ENCODE data around the gene CACNA2D4. TPM values are rescaled to one million over a fixed set of nuclear protein-coding genes. Genes with fewer than 3 reads are reported as not detected.
A peak's percentile ranks its signal among the peaks of the same experiment; 100 is the strongest.

The CACNA2D4 gene
- total RNA-seq, 4 donors from 2014 or later, result 0.27 to 3.1 (median 0.92) TPM

- Histone ChIP-seq H3K4me1 (peaks cover 9 to 33% (median 9%) of the 10 kb centered on the region in 3 donors), H3K9me3 (no peaks in the 10 kb centered on the region), H3K27ac (no peak overlapping the region), H3K36me3 (no peaks in the 10 kb centered on the region), H3K27me3 (no peaks in the 10 kb centered on the region), H3K4me3 (no peak overlapping the region)
- no peak for TF ChIP-seq POLR2A (IDR thresholded peaks at IDR 0.05)
- no peak for TF ChIP-seq CTCF (IDR thresholded peaks at IDR 0.05)
- no peak for DNase-seq
- intact Hi-C loops (cut with DNase I), result loop anchor here (5.0 kb wide), 2 partner anchors 137 to 232 kb away; no protein-coding TSS in a partner anchor
- 65 to 80% methylated on average over 3 to 9 of the region's 12 CpGs for WGBS, 2 donors
These were observed 118.5 kb downstream of the CACNA2D4 start for GRCh38 chr12:1799882-1800400.

GRCh38 chr12:1799051-1799881 lies 119.2 kb downstream of the CACNA2D4 start:
- TF ChIP-seq CTCF (IDR thresholded peaks at IDR 0.05), result no peak
- no peak for TF ChIP-seq POLR2A (IDR thresholded peaks at IDR 0.05)
- WGBS, 2 donors, result 88 to 92% methylated on average over 8 to 14 of the region's 21 CpGs
- H3K9me3 ChIP-seq, result no peaks in the 10 kb centered on the region
- no peaks in the 10 kb centered on the region for H3K27me3 ChIP-seq
- intact Hi-C loops (cut with DNase I), result loop anchor here (5.0 kb wide), 2 partner anchors 138 to 233 kb away; no protein-coding TSS in a partner anchor
- no peak overlapping the region for H3K27ac ChIP-seq
- no peak for DNase-seq
- H3K4me1 ChIP-seq, result peaks cover 9 to 35% (median 9%) of the 10 kb centered on the region in 3 donors
- no peaks in the 10 kb centered on the region for H3K36me3 ChIP-seq
- no peak overlapping the region for H3K4me3 ChIP-seq

- no peak overlapping the region for H3K27ac ChIP-seq
- H3K4me3 ChIP-seq, result no peak overlapping the region
- 78 to 80% methylated on average over 2 to 5 of the region's 6 CpGs for WGBS, 2 donors
- DNase-seq, result no peak
- H3K36me3 ChIP-seq, result no peaks in the 10 kb centered on the region
- H3K9me3 ChIP-seq, result no peaks in the 10 kb centered on the region
- TF ChIP-seq POLR2A (IDR thresholded peaks at IDR 0.05), result no peak
- TF ChIP-seq CTCF (IDR thresholded peaks at IDR 0.05), result no peak
- intact Hi-C loops (cut with DNase I), result loop anchor here (5.0 kb wide), 2 partner anchors 139 to 234 kb away; no protein-coding TSS in a partner anchor
- no peaks in the 10 kb centered on the region for H3K27me3 ChIP-seq
- peaks cover 9 to 35% (median 9%) of the 10 kb centered on the region in 3 donors for H3K4me1 ChIP-seq
These were observed 119.8 kb downstream of the CACNA2D4 start for GRCh38 chr12:1798641-1799020.

GRCh38 chr12:1797991-1798640 lies 120.3 kb downstream of the CACNA2D4 start:
- peaks cover 9 to 35% (median 9%) of the 10 kb centered on the region in 3 donors for H3K4me1 ChIP-seq
- no peak for TF ChIP-seq CTCF (IDR thresholded peaks at IDR 0.05)
- TF ChIP-seq POLR2A (IDR thresholded peaks at IDR 0.05), result no peak
- intact Hi-C loops (cut with DNase I), result loop anchor here (5.0 kb wide), 2 partner anchors 139 to 234 kb away; no protein-coding TSS in a partner anchor
- WGBS, 2 donors, result 78 to 100% methylated on average over 1 to 6 of the region's 22 CpGs
- DNase-seq, result no peak
- peak overlapping the region; percentile 82 to 91 (median 89) for H3K27ac ChIP-seq
- H3K4me3 ChIP-seq, result no peak overlapping the region
- H3K9me3 ChIP-seq, result no peaks in the 10 kb centered on the region
- H3K36me3 ChIP-seq, result no peaks in the 10 kb centered on the region
- H3K27me3 ChIP-seq, result no peaks in the 10 kb centered on the region
